ENCODE data around the gene ARSI.

Gene ARSI

DNA sequence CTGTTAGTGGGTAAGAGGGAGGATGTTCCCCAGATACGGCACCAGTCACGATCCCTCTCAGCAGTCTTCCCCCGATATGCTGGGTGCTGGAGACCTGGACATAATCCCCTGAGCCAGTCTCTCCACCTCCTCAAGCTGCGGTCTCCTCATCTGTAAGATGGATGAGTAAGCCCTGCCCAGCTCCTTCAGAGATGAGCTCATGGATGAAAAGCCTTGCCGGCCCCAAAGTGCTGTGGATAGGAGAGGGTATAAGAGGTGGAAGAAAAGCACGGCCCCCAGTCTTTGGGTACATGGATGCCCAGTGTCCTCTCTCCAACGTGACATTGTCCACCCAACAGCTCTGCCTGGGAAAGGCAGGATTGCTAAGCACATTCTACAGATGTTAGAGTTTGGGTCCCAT, 17.6 kb downstream of the ARSI start:
- Histone ChIP-seq H3K4me1 (ENCODE audit: control insufficient read depth, insufficient read depth, low read length) (no peaks in the 10 kb centered on the region; the same call in 1 of the 2 replicates), H3K36me3 (ENCODE audit: control insufficient read depth in 2 of 2, insufficient read depth in 1 of 2, low read length in 2 of 2) (no peaks in the 10 kb centered on the region), H3K4me3 (ENCODE audit: low read depth, low read length) (no peak overlapping the region), H3K9me3 (ENCODE audit: control insufficient read depth, insufficient read depth, low read depth, low read length) (no peaks in the 10 kb centered on the region), H3K27ac (ENCODE audit: extremely low read depth, low read depth, low read length) (no peak overlapping the region)
- POLR2A ChIA-PET = no interaction called here
- no peak for TF ChIP-seq ZNF596 (tag by site-specific recombination; IDR thresholded peaks at IDR 0.05)
- TF ChIP-seq ZNF530 (tag by site-specific recombination; IDR thresholded peaks at IDR 0.05; ENCODE audit: low read depth) = no peak
- no peak for TF ChIP-seq ZNF510 (tag by site-specific recombination; IDR thresholded peaks at IDR 0.05; ENCODE audit: insufficient replicate concordance)
- TF ChIP-seq ZNF48 (tag by site-specific recombination; IDR thresholded peaks at IDR 0.05) = no peak
- TF ChIP-seq ZNF239 (tag by site-specific recombination; IDR thresholded peaks at IDR 0.05) = no peak
- no peak for TF ChIP-seq KLF16 (tag by site-specific recombination; IDR thresholded peaks at IDR 0.05)
- TF ChIP-seq ZNF561 (tag by site-specific recombination; IDR thresholded peaks at IDR 0.05; ENCODE audit: borderline replicate concordance) = no peak
- CTCF ChIA-PET = no interaction called here

DNA sequence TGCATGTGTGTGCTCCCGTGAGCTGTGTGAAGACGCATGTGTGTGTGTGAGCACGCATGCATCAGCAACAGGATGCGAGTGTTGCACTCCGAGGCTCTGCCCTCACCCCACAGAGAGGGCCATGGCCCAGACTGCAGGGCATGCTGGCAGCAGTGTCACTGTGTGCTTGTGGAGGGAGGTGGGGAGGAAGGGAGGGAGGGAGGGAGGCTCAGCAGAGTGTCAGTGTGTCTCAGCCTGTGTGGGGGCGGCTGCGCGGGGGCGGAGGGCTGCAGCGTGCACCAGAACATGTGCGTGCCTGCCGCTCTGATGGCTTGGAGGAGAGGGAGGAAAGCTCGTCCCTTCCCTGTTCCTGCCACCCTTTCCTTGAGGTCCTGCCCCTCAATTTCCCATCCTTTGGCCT, 18.4 kb downstream of the ARSI start:
- no peak overlapping the region for H3K4me3 ChIP-seq (ENCODE audit: low read depth, low read length)
- ChIA-PET POLR2A (no interaction called here), CTCF (no interaction called here)
- H3K4me1 ChIP-seq (ENCODE audit: control insufficient read depth, insufficient read depth, low read length) = no peaks in the 10 kb centered on the region; the same call in 1 of the 2 replicates
- no peaks in the 10 kb centered on the region for H3K36me3 ChIP-seq (ENCODE audit: control insufficient read depth in 2 of 2, insufficient read depth in 1 of 2, low read length in 2 of 2)
- TF ChIP-seq, protein P1, sequence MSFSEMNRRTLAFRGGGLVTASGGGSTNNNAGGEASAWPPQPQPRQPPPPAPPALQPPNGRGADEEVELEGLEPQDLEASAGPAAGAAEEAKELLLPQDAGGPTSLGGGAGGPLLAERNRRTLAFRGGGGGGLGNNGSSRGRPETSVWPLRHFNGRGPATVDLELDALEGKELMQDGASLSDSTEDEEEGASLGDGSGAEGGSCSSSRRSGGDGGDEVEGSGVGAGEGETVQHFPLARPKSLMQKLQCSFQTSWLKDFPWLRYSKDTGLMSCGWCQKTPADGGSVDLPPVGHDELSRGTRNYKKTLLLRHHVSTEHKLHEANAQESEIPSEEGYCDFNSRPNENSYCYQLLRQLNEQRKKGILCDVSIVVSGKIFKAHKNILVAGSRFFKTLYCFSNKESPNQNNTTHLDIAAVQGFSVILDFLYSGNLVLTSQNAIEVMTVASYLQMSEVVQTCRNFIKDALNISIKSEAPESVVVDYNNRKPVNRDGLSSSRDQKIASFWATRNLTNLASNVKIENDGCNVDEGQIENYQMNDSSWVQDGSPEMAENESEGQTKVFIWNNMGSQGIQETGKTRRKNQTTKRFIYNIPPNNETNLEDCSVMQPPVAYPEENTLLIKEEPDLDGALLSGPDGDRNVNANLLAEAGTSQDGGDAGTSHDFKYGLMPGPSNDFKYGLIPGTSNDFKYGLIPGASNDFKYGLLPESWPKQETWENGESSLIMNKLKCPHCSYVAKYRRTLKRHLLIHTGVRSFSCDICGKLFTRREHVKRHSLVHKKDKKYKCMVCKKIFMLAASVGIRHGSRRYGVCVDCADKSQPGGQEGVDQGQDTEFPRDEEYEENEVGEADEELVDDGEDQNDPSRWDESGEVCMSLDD (tag by site-specific recombination; IDR thresholded peaks at IDR 0.05) = no peak
- TF ChIP-seq SP2 (tag by site-specific recombination; IDR thresholded peaks at IDR 0.05) = no peak
- no peak for TF ChIP-seq ZNF350 (tag by site-specific recombination; IDR thresholded peaks at IDR 0.05)
- TF ChIP-seq SALL2 (tag by site-specific recombination; IDR thresholded peaks at IDR 0.05; ENCODE audit: borderline replicate concordance) = no peak
- TF ChIP-seq EGR2 (tag by site-specific recombination; IDR thresholded peaks at IDR 0.05; ENCODE audit: low read depth) = peak; percentile 92
- TF ChIP-seq, protein P2, sequence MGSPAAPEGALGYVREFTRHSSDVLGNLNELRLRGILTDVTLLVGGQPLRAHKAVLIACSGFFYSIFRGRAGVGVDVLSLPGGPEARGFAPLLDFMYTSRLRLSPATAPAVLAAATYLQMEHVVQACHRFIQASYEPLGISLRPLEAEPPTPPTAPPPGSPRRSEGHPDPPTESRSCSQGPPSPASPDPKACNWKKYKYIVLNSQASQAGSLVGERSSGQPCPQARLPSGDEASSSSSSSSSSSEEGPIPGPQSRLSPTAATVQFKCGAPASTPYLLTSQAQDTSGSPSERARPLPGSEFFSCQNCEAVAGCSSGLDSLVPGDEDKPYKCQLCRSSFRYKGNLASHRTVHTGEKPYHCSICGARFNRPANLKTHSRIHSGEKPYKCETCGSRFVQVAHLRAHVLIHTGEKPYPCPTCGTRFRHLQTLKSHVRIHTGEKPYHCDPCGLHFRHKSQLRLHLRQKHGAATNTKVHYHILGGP (tag by site-specific recombination; IDR thresholded peaks at IDR 0.05) = no peak
- TF ChIP-seq, protein P3, sequence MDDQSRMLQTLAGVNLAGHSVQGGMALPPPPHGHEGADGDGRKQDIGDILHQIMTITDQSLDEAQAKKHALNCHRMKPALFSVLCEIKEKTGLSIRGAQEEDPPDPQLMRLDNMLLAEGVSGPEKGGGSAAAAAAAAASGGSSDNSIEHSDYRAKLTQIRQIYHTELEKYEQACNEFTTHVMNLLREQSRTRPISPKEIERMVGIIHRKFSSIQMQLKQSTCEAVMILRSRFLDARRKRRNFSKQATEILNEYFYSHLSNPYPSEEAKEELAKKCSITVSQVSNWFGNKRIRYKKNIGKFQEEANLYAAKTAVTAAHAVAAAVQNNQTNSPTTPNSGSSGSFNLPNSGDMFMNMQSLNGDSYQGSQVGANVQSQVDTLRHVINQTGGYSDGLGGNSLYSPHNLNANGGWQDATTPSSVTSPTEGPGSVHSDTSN (CRISPR knock-in tag; IDR thresholded peaks at IDR 0.05) = no peak
- TF ChIP-seq BCL11A (tag by site-specific recombination; IDR thresholded peaks at IDR 0.05; ENCODE audit: low read depth) = no peak
- TF ChIP-seq ZNF404 (tag by site-specific recombination; IDR thresholded peaks at IDR 0.05) = no peak
- TF ChIP-seq KLF7 (tag by site-specific recombination; IDR thresholded peaks at IDR 0.05; ENCODE audit: borderline replicate concordance) = no peak
- no peak for TF ChIP-seq ZNF571 (tag by site-specific recombination; IDR thresholded peaks at IDR 0.05)
- TF ChIP-seq ZNF423 (tag by site-specific recombination; IDR thresholded peaks at IDR 0.05) = no peak
- TF ChIP-seq, protein P4, sequence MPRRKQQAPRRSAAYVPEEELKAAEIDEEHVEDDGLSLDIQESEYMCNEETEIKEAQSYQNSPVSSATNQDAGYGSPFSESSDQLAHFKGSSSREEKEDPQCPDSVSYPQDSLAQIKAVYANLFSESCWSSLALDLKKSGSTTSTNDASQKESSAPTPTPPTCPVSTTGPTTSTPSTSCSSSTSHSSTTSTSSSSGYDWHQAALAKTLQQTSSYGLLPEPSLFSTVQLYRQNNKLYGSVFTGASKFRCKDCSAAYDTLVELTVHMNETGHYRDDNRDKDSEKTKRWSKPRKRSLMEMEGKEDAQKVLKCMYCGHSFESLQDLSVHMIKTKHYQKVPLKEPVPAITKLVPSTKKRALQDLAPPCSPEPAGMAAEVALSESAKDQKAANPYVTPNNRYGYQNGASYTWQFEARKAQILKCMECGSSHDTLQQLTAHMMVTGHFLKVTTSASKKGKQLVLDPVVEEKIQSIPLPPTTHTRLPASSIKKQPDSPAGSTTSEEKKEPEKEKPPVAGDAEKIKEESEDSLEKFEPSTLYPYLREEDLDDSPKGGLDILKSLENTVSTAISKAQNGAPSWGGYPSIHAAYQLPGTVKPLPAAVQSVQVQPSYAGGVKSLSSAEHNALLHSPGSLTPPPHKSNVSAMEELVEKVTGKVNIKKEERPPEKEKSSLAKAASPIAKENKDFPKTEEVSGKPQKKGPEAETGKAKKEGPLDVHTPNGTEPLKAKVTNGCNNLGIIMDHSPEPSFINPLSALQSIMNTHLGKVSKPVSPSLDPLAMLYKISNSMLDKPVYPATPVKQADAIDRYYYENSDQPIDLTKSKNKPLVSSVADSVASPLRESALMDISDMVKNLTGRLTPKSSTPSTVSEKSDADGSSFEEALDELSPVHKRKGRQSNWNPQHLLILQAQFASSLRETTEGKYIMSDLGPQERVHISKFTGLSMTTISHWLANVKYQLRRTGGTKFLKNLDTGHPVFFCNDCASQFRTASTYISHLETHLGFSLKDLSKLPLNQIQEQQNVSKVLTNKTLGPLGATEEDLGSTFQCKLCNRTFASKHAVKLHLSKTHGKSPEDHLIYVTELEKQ (tag by site-specific recombination; IDR thresholded peaks at IDR 0.05; ENCODE audit: borderline replicate concordance) = no peak
- TF ChIP-seq ZFHX2 (tag by site-specific recombination; conservative IDR thresholded peaks at IDR 0.05) = peak; percentile 93
- no peak for TF ChIP-seq ZNF76 (tag by site-specific recombination; IDR thresholded peaks at IDR 0.05; ENCODE audit: borderline replicate concordance, low read depth)
- no peak for TF ChIP-seq KLF16 (tag by site-specific recombination; IDR thresholded peaks at IDR 0.05)
- H3K9me3 ChIP-seq (ENCODE audit: control insufficient read depth, insufficient read depth, low read depth, low read length) = no peaks in the 10 kb centered on the region
- no peak overlapping the region for H3K27ac ChIP-seq (ENCODE audit: extremely low read depth, low read depth, low read length)

All from HEK293 (cell line).